ENCODE measurements around the gene MICAL3.
A peak's percentile ranks its signal among the peaks of the same experiment; 100 is the strongest.

Gene MICAL3

DNA sequence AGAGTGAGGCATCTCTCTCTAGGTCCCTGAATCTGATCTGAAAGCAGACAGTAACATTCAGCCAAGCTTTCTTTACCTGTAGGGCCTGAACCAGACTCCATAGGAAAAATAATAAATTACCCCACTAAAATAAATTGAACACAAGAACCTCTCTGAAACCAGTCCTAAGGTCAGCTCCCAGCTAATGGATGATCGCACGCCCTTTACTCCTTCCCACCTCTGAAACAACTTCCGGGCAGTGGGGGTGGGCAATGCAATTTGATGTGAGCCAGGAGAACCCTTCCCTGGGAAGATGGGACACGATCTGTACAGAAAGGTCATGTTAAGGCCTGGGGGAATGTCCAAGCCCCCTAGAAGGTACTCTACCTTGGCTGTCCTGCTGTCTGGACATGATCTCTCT, 71.2 kb downstream of the MICAL3 start:
- Histone ChIP-seq H3K4me3 (ENCODE audit: low read depth, low read length) (no peak overlapping the region), H3K4me1 (ENCODE audit: control insufficient read depth, insufficient read depth, low read length) (no peaks in the 10 kb centered on the region), H3K27me3 (ENCODE audit: control insufficient read depth, insufficient read depth, low read length) (no peaks in the 10 kb centered on the region), H3K9me3 (ENCODE audit: control insufficient read depth, insufficient read depth, low read length) (no peaks in the 10 kb centered on the region), H3K9ac (ENCODE audit: low read depth, low read length) (no peak overlapping the region), H3K36me3 (ENCODE audit: control insufficient read depth, insufficient read depth, low read length) (no peaks in the 10 kb centered on the region)

DNA sequence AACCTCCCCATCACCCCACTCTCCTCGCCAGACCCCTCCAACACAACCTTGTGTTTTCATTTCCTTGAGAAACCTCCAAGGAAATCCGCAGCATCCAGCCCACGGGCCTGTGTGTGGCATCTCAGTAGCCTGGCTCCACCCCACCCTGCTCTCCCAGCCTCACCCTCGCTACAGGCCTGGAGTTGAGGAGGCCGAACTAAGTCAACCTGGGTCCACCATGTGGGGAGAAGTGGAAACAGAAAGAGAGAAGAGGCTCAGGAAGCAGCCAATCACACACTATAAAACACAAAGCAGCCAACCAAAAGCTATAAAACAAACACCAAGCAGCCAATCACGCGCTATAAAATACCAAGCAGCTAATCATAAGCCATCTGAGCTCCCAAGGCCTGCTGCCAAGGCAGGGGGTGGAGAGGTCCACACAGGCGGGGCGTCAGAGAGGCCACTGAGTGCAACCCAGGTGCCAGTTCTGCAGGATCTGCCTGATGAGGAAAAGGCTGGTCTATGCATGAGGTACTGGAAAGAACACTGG, 72.0 kb downstream of the MICAL3 start:
- Histone ChIP-seq H3K4me1 (ENCODE audit: control insufficient read depth, insufficient read depth, low read length) (no peaks in the 10 kb centered on the region), H3K36me3 (ENCODE audit: control insufficient read depth, insufficient read depth, low read length) (no peaks in the 10 kb centered on the region), H3K9ac (ENCODE audit: low read depth, low read length) (no peak overlapping the region)

DNA sequence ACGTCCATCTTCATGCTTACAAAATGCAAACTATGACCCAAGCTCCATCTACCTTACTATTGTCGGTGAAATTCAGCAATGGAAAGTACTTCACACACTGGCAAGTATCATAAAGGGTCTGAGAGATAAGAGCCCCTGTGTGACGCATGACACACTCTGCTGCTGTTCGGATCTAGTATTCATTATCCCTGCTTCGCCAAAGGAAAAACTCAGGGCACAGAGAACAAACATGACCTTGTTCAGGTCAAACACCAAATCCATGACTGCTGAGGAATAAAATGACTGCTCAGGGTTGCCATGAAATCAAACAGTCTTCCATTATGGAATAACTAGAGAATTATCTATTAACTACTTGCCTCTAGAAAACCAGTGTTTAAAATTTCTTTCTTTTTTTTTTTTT, 73.0 kb downstream of the MICAL3 start:
- no peaks in the 10 kb centered on the region for H3K27me3 ChIP-seq (ENCODE audit: control insufficient read depth, insufficient read depth, low read length)
- no peaks in the 10 kb centered on the region for H3K36me3 ChIP-seq (ENCODE audit: control insufficient read depth, insufficient read depth, low read length)
- H3K9ac ChIP-seq (ENCODE audit: low read depth, low read length), result no peak overlapping the region
- H3K4me3 ChIP-seq (ENCODE audit: low read depth, low read length), result no peak overlapping the region
- H3K9me3 ChIP-seq (ENCODE audit: control insufficient read depth, insufficient read depth, low read length), result no peaks in the 10 kb centered on the region
- peaks cover under 1% of the 10 kb centered on the region for H3K4me1 ChIP-seq (ENCODE audit: control insufficient read depth, insufficient read depth, low read length)

More for the DNA sequence above, 72.0 kb downstream of the MICAL3 start:
- Histone ChIP-seq H3K27me3 (ENCODE audit: control insufficient read depth, insufficient read depth, low read length) (no peaks in the 10 kb centered on the region), H3K9me3 (ENCODE audit: control insufficient read depth, insufficient read depth, low read length) (no peaks in the 10 kb centered on the region), H3K4me3 (ENCODE audit: low read depth, low read length) (no peak overlapping the region)

DNA sequence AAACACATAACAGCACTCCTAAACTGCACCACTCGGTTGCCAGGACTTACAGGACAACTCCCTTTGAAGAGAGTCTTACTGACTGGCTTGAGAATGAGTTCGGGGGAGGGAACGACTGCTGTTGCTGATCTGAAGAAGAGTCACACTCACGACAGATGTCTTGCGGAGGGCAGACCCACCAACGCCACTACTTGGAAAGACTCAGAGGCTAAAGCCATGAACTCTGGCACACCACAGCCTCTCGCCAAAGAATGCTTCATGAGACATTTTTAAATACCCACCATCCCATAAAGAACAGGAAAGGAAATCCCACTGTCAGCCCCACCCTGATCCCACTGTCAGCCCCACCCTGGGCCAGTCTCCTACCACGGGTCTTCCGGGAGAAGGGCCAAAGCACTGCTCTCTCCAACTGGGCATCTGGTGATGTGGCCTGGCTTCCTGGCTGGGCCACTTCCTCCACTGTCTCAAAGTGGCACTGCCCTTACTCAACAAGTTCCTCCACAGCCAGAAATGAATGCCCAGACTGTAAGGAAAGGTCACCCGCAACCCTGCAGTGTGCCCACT, 73.6 kb downstream of the MICAL3 start:
- H3K27me3 ChIP-seq (ENCODE audit: control insufficient read depth, insufficient read depth, low read length), result no peaks in the 10 kb centered on the region
- peaks cover 2% of the 10 kb centered on the region for H3K4me1 ChIP-seq (ENCODE audit: control insufficient read depth, insufficient read depth, low read length)
- no peaks in the 10 kb centered on the region for H3K36me3 ChIP-seq (ENCODE audit: control insufficient read depth, insufficient read depth, low read length)
- H3K4me3 ChIP-seq (ENCODE audit: low read depth, low read length), result no peak overlapping the region
- no peak overlapping the region for H3K9ac ChIP-seq (ENCODE audit: low read depth, low read length)
- no peaks in the 10 kb centered on the region for H3K9me3 ChIP-seq (ENCODE audit: control insufficient read depth, insufficient read depth, low read length)

DNA sequence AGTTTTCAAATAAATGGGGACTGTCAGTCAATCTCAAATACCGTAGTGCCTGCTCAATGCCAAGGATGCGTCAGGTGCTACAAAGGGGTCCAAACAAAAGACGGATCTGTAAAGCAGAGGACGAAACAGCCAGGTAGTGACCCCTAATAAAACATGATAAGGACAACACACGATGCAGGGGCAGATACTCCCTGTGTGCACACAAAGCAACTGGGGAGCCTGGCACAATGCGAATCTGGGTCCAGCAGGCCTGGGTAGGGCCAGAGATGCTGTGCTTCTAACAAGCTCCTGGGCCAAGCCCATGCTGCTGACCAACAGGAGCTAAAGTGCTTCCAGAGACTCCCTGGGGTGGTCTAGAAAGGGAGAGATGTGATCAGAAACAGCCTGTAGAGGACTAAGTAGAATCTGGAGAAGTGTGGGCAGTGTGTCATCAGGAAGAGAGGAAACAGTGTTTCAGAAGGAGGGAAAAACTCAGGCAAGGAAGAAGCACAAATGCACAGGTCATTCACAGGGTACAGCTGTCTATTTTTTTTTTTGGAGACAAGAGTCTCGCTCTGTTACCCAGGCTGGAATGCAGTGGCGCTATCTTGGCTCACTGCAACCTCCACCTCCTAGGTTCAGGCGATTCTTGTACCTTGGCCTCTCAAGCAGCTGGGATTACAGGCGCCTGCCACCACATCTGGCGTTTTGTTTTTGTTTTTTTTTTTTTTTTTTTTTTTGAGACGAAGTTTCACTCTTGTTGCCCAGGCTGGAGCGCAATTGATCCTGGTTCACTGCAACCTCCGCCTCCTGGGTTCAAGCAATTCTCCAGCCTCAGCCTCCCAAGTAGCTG, 74.5 kb downstream of the MICAL3 start:
- no peaks in the 10 kb centered on the region for H3K9me3 ChIP-seq (ENCODE audit: control insufficient read depth, insufficient read depth, low read length)
- no peak overlapping the region for H3K4me3 ChIP-seq (ENCODE audit: low read depth, low read length)
- H3K27me3 ChIP-seq (ENCODE audit: control insufficient read depth, insufficient read depth, low read length), result no peaks in the 10 kb centered on the region
- H3K36me3 ChIP-seq (ENCODE audit: control insufficient read depth, insufficient read depth, low read length), result no peaks in the 10 kb centered on the region
- H3K4me1 ChIP-seq (ENCODE audit: control insufficient read depth, insufficient read depth, low read length), result peaks cover 2% of the 10 kb centered on the region
- H3K9ac ChIP-seq (ENCODE audit: low read depth, low read length), result no peak overlapping the region

DNA sequence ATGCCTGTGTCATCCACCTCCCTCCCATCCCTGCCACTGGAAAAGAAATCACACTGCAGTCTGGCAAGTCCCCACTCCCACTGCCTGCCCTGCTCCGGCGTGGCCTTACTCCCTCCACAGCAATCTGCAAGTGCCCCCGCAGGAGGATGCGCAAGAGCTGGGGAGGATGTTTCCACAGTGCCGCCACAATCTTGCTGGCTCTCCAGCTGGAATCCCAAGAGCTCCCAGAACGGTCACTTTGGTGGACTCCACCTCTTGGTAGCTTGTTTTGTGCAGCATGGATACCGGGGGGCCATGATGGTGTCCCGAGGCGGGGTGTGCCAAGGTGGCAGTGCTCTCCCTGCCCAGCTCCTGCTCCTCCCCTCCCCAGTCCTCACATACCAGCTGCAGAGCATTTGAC, 76.3 kb downstream of the MICAL3 start:
- peaks cover 15% of the 10 kb centered on the region for H3K4me1 ChIP-seq (ENCODE audit: control insufficient read depth, insufficient read depth, low read length)
- H3K9me3 ChIP-seq (ENCODE audit: control insufficient read depth, insufficient read depth, low read length), result no peaks in the 10 kb centered on the region
- H3K36me3 ChIP-seq (ENCODE audit: control insufficient read depth, insufficient read depth, low read length), result no peaks in the 10 kb centered on the region
- H3K4me3 ChIP-seq (ENCODE audit: low read depth, low read length), result no peak overlapping the region
- no peak overlapping the region for H3K9ac ChIP-seq (ENCODE audit: low read depth, low read length)
- no peaks in the 10 kb centered on the region for H3K27me3 ChIP-seq (ENCODE audit: control insufficient read depth, insufficient read depth, low read length)

DNA sequence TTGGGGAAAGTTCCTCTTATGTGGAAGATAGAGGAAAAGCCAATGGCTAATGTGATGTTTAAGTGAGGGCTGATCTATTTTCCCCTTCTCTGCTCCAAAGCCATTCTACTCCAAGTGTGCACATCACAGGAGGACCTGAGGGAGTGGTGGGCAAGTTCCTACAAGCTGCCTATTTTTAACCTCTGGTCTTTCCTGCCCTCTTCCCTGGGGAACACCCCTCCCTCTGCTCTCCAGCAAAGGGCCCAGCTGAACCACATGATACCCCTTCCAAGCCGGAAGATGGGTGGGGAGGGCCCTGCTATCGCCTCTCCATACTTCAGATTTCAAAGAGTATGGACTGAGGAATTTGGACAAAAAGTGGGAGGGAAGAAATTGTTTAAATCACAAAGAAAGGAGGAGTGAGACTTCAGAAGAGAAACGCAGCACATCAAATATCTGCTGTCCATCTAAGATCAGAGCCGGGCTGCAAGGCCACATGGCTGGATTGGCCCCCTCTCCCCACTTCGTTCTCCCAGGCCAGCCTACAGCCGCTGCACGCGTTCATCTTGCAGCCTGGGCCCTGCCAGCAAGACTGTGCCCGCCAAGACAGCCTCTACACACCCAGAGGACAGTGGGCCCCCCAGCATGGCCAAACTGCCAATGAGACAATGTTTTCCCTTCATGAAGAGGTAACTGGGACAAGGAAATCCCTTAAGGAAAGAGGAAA, 77.5 kb downstream of the MICAL3 start:
- Histone ChIP-seq H3K4me3 (ENCODE audit: low read depth, low read length) (no peak overlapping the region), H3K9ac (ENCODE audit: low read depth, low read length) (no peak overlapping the region), H3K27me3 (ENCODE audit: control insufficient read depth, insufficient read depth, low read length) (no peaks in the 10 kb centered on the region), H3K9me3 (ENCODE audit: control insufficient read depth, insufficient read depth, low read length) (no peaks in the 10 kb centered on the region), H3K36me3 (ENCODE audit: control insufficient read depth, insufficient read depth, low read length) (no peaks in the 10 kb centered on the region), H3K4me1 (ENCODE audit: control insufficient read depth, insufficient read depth, low read length) (peaks cover 24% of the 10 kb centered on the region)

DNA sequence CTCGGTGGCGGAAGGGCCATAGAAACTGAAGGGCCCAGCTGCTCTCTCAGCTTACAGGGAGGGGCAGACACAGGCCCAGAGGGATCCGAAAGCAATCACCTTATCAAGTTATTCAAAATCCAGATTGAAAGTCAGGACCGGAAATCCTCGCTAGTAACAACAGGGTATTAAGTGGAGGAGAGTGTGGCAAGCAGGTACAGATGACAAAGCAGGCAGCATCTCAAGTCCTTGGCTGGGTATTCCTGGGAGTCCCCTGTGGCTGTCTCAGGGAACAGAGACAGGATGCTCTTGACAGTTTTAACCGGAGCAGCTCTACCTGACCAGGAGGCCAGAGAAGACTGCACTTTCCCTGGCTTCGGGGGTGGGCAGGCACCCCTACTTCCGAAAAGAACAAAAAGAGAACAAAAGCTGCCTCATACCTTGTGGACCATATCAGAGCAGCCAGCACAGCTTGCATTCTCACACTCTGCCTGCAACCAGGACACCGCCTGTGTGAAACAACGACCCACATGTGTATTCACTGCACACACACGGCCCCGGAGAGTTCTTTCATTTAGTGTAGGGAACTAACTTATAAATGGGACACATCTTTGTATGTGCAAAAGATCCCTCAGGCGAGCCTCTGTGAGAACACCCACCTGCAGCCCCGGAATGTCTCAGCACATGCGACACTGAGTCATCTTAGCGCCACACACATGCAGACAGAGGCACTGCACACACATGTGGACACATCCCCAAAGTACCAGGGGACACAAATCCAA, 78.3 kb downstream of the MICAL3 start:
- no peaks in the 10 kb centered on the region for H3K9me3 ChIP-seq (ENCODE audit: control insufficient read depth, insufficient read depth, low read length)
- no peaks in the 10 kb centered on the region for H3K36me3 ChIP-seq (ENCODE audit: control insufficient read depth, insufficient read depth, low read length)
- H3K27me3 ChIP-seq (ENCODE audit: control insufficient read depth, insufficient read depth, low read length), result no peaks in the 10 kb centered on the region
- no peak overlapping the region for H3K9ac ChIP-seq (ENCODE audit: low read depth, low read length)
- H3K4me1 ChIP-seq (ENCODE audit: control insufficient read depth, insufficient read depth, low read length), result peaks cover 26% of the 10 kb centered on the region
- H3K4me3 ChIP-seq (ENCODE audit: low read depth, low read length), result no peak overlapping the region

DNA sequence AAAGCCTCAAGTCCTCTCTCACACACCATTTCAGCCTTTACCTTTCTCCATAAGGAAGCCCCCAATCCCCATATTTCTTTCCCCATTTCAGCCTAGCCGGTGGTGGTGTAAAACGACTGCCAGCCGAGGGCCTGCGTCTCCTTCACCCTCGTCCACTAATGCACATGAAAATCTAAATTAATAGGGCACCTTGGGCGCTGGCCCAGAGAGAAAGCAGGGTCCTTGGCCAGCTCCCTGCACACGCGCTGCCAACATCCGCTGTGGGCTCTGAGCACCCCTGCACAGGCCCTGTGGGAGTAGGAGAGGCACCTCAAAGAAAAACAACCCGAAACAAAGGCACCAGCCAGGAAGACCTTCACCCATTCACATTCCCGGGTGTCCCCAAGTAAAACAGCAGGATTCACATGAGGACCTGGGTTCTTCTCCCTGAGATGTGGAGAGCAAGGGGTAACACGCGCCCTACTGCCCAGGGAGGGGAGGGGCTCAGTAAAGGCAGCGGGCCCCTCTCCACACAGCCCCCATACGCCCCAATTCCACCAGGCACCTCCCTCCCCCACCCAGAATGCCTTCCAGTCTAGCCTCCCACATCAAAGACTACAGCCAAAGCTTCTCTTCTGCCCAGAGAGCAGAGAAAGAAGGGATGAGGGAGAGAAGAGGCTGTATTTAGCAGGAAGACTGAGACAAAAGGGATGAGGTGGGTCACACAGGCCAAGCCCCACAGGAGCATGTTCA, 79.0 kb downstream of the MICAL3 start:
- H3K9me3 ChIP-seq (ENCODE audit: control insufficient read depth, insufficient read depth, low read length), result no peaks in the 10 kb centered on the region
- no peaks in the 10 kb centered on the region for H3K36me3 ChIP-seq (ENCODE audit: control insufficient read depth, insufficient read depth, low read length)
- H3K4me1 ChIP-seq (ENCODE audit: control insufficient read depth, insufficient read depth, low read length), result peaks cover 26% of the 10 kb centered on the region
- no peak overlapping the region for H3K4me3 ChIP-seq (ENCODE audit: low read depth, low read length)
- H3K9ac ChIP-seq (ENCODE audit: low read depth, low read length), result no peak overlapping the region
- H3K27me3 ChIP-seq (ENCODE audit: control insufficient read depth, insufficient read depth, low read length), result no peaks in the 10 kb centered on the region

DNA sequence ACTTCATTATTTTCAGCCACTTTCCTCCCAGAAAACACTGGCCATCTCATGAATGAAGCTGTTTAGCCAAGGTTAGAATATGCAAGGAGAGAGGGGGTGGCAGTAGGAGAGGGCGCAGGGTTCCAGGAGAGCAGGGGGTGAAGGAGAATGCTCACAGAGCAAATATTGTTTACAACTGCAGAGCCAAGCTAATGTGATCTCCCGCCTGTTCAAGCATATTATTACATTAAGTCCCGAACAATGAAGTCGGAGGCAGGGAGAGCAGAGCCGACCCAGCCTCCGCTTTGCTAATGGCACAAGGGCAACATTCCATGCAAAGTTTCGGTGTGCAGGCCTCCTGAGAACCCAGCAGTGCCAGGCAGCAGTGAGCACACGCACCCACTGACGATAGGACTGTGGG, 80.1 kb downstream of the MICAL3 start:
- H3K4me1 ChIP-seq (ENCODE audit: control insufficient read depth, insufficient read depth, low read length), result peaks cover 26% of the 10 kb centered on the region
- no peaks in the 10 kb centered on the region for H3K9me3 ChIP-seq (ENCODE audit: control insufficient read depth, insufficient read depth, low read length)
- no peaks in the 10 kb centered on the region for H3K27me3 ChIP-seq (ENCODE audit: control insufficient read depth, insufficient read depth, low read length)
- H3K4me3 ChIP-seq (ENCODE audit: low read depth, low read length), result no peak overlapping the region
- no peaks in the 10 kb centered on the region for H3K36me3 ChIP-seq (ENCODE audit: control insufficient read depth, insufficient read depth, low read length)
- H3K9ac ChIP-seq (ENCODE audit: low read depth, low read length), result peak overlapping the region; percentile 24

Data from iPS-15b (cell line).